GM12891 (cell line): Measurements from ENCODE around the gene MIEF1.

Experiments used
- PAX5 ChIP-seq: IDR thresholded peaks from 2 replicates; pipeline ENCODE4 v1.6.1; 2011; ENCODE audit warnings: low read length, moderate library complexity, mild to moderate bottlenecking; ENCODE audit not compliant: insufficient read depth, severe bottlenecking
- POLR2A ChIP-seq: IDR thresholded peaks from 2 replicates; pipeline ENCODE4 v1.6.1; 2011; ENCODE audit warnings: low read depth, low read length, control low read depth
- POLR2AphosphoS5 ChIP-seq: IDR thresholded peaks from 2 replicates; pipeline ENCODE4 v1.6.1; 2011; ENCODE audit warnings: low read depth, low read length, control low read depth
- SPI1 ChIP-seq: IDR thresholded peaks from 2 replicates; pipeline ENCODE4 v1.6.1; 2011; ENCODE audit warnings: low read depth, low read length, control low read depth
- TAF1 ChIP-seq: IDR thresholded peaks from 2 replicates; pipeline ENCODE4 v1.6.1; 2011; ENCODE audit warnings: low read depth, low read length, control low read depth

GRCh38 chr22:39537975-39538374 is 35.9 kb downstream of the MIEF1 start:
- TF ChIP-seq POLR2AphosphoS5 (no peak), SPI1 (no peak), TAF1 (no peak), POLR2A (no peak), PAX5 (no peak)
